Amniotic stem cell (primary cell): ENCODE data around the gene FRG1.
"Not testable (repeated sequence)": the region's sequence is repeated elsewhere in the genome, so short reads cannot be mapped to it uniquely, and the experiment has no call there.

Experiments
- DNase-seq: peaks from one replicate; lab custom pipeline; 2025; lab: John Stamatoyannopoulos, UW

FRG1 gene

GRCh38 chr4:189985651-189986243, 45.1 kb downstream of the FRG1 start:
- DNase-seq, result not testable (repeated sequence)

DNA sequence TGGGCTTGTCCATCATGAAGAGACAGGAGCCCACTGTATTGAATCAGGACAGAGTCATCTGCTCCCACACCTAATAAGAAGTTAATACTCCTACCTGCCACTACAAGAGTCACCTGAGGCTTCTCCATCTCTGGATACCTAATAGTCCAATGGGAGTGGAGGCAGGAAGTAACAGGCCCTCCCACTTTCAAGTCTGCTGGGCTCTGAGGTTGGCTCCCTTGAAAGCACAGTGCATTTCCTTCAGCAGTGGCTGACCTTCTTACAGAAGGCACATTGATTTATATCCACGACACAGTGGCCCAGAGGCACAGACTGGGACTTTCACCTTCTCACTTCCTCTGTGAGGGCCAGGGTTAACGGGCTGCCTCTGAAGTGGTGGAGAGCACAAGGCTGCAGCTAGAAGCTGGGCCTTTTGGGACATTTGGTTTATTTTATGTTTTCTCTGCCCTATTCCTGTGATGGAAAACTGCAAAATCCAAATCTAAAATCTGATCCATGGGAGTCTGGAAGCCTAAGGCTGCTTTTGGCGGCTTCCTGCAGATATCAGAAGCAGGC, 48.3 kb downstream of the FRG1 start:
- no peak for DNase-seq

GRCh38 chr4:189989941-189990340, 49.3 kb downstream of the FRG1 start:
- DNase-seq, result not testable (repeated sequence)
